Heart left ventricle (tissue), 16 donors: ENCODE data around the gene MYH4. TPM values are rescaled to one million over a fixed set of nuclear protein-coding genes. Genes with fewer than 3 reads are reported as not detected.

Experiments
- ATAC-seq, 4 donors: fragments of 200-7000 bp; cut with Tn5 transposase; one replicate each; pipeline ENCODE4 v1.9.1; 2020 to 2022; ENCODE audit warnings: moderate library complexity in 4 of 4, mild to moderate bottlenecking in 3 of 4, moderate number of reproducible peaks in 1 of 4
- DNase-seq, 5 donors: peaks; one replicate each; pipeline ENCODE4 v3.0.0-alpha.2; 2020
- H3K27ac ChIP-seq, 12 donors: fragments of 200-600 bp; sonication (generic) in 4 of 12; one replicate each; pipeline versions ENCODE4 v1.5.0 to v1.8.0; 2016 to 2022; ENCODE audit warnings: mild to moderate bottlenecking in 2 of 12
- H3K27me3 ChIP-seq, 9 donors: fragments of 200-600 bp; sonication (generic) in 2 of 9; one replicate each; pipeline versions ENCODE4 v1.5.1 to v1.8.0; 2016 to 2022; ENCODE audit warnings: mild to moderate bottlenecking in 3 of 9
- H3K36me3 ChIP-seq, 9 donors: fragments of 200-600 bp; sonication (generic) in 2 of 9; one replicate each; pipeline versions ENCODE4 v1.5.0 to v1.8.0; 2018 to 2022; ENCODE audit warnings: mild to moderate bottlenecking in 2 of 9
- H3K4me1 ChIP-seq, 12 donors: fragments of 200-600 bp; sonication (generic) in 4 of 12; one replicate each; pipeline versions ENCODE4 v1.5.0 to v1.8.0; 2016 to 2022; ENCODE audit warnings: mild to moderate bottlenecking in 3 of 12
- H3K4me3 ChIP-seq, 12 donors: fragments of 200-600 bp; sonication (generic) in 4 of 12; one replicate each; pipeline versions ENCODE4 v1.5.0 to v1.8.0; 2017 to 2022; ENCODE audit warnings: mild to moderate bottlenecking in 9 of 12, moderate library complexity in 4 of 12
- H3K9me3 ChIP-seq, 12 donors: fragments of 200-600 bp; sonication (generic) in 4 of 12; one replicate each; pipeline versions ENCODE4 v1.5.0 to v1.8.0; 2016 to 2022; ENCODE audit warnings: mild to moderate bottlenecking in 1 of 12
- CTCF ChIP-seq, 12 donors: fragments of 200-600 bp; sonication (generic) in 4 of 12; IDR thresholded peaks; one replicate each; pipeline versions ENCODE4 v1.5.0 to v1.8.0; 2018 to 2022; ENCODE audit warnings: antibody characterized with exemption in 12 of 12, mild to moderate bottlenecking in 5 of 12
- POLR2A ChIP-seq, 2 donors: fragments of 450-650 bp; IDR thresholded peaks; one replicate each; pipeline ENCODE4 v1.6.1; 2017; ENCODE audit warnings: antibody characterized with exemption in 2 of 2, mild to moderate bottlenecking in 2 of 2, moderate library complexity in 2 of 2
- WGBS, 4 donors: extraction: QIAGEN DNeasy Blood & Tissue Kit in 2 of 4; methylation state at CpG; one replicate each; pipeline versions ENCODE4 v1.1.5 to v1.1.7; 2013 to 2018; 5-methylcytosine and 5-hydroxymethylcytosine counted together
- intact Hi-C, 10 donors: fragments of 100-400 bp; cut with DNase I; formaldehyde crosslinking; loops; one replicate each; pipeline versions ENCODE4 v1.11.1 to v1.14.2; 2022
- polyA plus RNA-seq, 2 donors: library from polyadenylated mRNA; stranded (reverse); fragments of 200-250 nt; gene quantifications; one replicate each; pipeline ENCODE4 v1.2.3, GENCODE V29; 2013
- total RNA-seq, 9 donors: library from RNA; depleted of rRNA in 2 of 9; stranded (reverse); fragments of >200 nt in 2 of 9; fragmentation: NEBNext Ultra II Directional in 3 of 9; extraction: Animal tissue kit (Norgen Biotek cat#: 25700) in 3 of 9; gene quantifications; one replicate each; pipeline versions ENCODE4 v1.1.0 to v1.2.4, GENCODE V29; 2016 to 2023
- donor health status: ischemic (EF 13 %, LVEDD 7.1; RV severe dilation, severe dysfunction).
- donor health status: healthy with polysubstance abuse.
- donor health status: DM: no; HTN: yes; CAD: no.
- donor health status: DM: no; HTN: no; CAD: no.
- donor health status: ischemic (EF 25% LVEDD 6.9; RV normal size, moderate dysfunction).
- donor health status: ischemic (EF 25% LVEDD 5.7; RV mildly dilated, moderate dysfunction).
- donor health status: healthy.
- donor health status: DM: yes; HTN: yes; CAD: no.
- donor health status: ischemic (EF 35%, LVEDD 5.7; RV mildly dilated, moderate dysfunction).
- donor health status: nonischemic (EF 11% LVEDD 7.7; RV severe dilation, severe dysfunction).
- donor health status: DM: yes; HTN: yes; CAD: no.
- donor health status: PGD.
- donor health status: ischemic (EF 29% LVEDD 5.4; RV normal size, mild dysfunction).
- donor health status: nonischemic (EF 23%, LVEDD 6.1; RV moderate dilation, normal function).

MYH4 gene
- total and polyA plus RNA-seq, 11 donors = not detected

- no peaks in the 10 kb centered on the region for H3K27me3 ChIP-seq
Measured at GRCh38 chr17:10492004-10492403, 22.6 kb upstream of the MYH4 start.

GRCh38 chr17:10482252-10482651 is 12.9 kb upstream of the MYH4 start:
- Histone ChIP-seq H3K9me3 (peaks cover 0 to 50% (median 22%) of the 10 kb centered on the region in 12 donors), H3K4me1 (no peaks in the 10 kb centered on the region), H3K27me3 (no peaks in the 10 kb centered on the region), H3K4me3 (no peak overlapping the region), H3K36me3 (no peaks in the 10 kb centered on the region), H3K27ac (no peak overlapping the region)
- ATAC-seq = no peak
- TF ChIP-seq POLR2A (IDR thresholded peaks at IDR 0.05) = no peak
- no peak for TF ChIP-seq CTCF (IDR thresholded peaks at IDR 0.05)
- no peak for DNase-seq
- 56 to 72% (median 66%) methylated on average over 1 of the region's 1 CpG for WGBS, 4 donors
- intact Hi-C loops = loop anchor here in 1 of 10 donors (10.0 kb wide), 1 partner anchor 63 kb away; the partner anchor contains the start of gene MYH2

More at GRCh38 chr17:10492004-10492403, 22.6 kb upstream of the MYH4 start:
- intact Hi-C loops = loop anchor here in 1 of 10 donors (10.0 kb wide), 1 partner anchor 57 kb away; no protein-coding TSS in a partner anchor
- no peaks in the 10 kb centered on the region for H3K4me1 ChIP-seq
- no peak for TF ChIP-seq POLR2A (IDR thresholded peaks at IDR 0.05)
- TF ChIP-seq CTCF (IDR thresholded peaks at IDR 0.05) = no peak
- no peak for ATAC-seq
- 89 to 97% (median 95%) methylated on average over 2 of the region's 2 CpGs for WGBS, 4 donors
- no peaks in the 10 kb centered on the region for H3K36me3 ChIP-seq
- no peak overlapping the region for H3K4me3 ChIP-seq
- no peak overlapping the region for H3K27ac ChIP-seq
- DNase-seq = no peak
- H3K9me3 ChIP-seq = peaks cover 0 to 46% (median 24%) of the 10 kb centered on the region in 12 donors

- intact Hi-C loops = no loop called here
- Histone ChIP-seq H3K36me3 (no peaks in the 10 kb centered on the region), H3K27ac (no peak overlapping the region), H3K27me3 (no peaks in the 10 kb centered on the region), H3K4me1 (no peaks in the 10 kb centered on the region), H3K4me3 (no peak overlapping the region), H3K9me3 (peaks cover 0 to 14% (median 0%) of the 10 kb centered on the region in 12 donors)
- ATAC-seq = no peak
- 20 to 30% (median 23%) methylated on average over 1 of the region's 1 CpG for WGBS, 4 donors
- TF ChIP-seq POLR2A (IDR thresholded peaks at IDR 0.05) (no peak), CTCF (IDR thresholded peaks at IDR 0.05) (no peak)
- DNase-seq = no peak
Measured at GRCh38 chr17:10477701-10478100, 8.3 kb upstream of the MYH4 start.

GRCh38 chr17:10474536-10474935 is 5.2 kb upstream of the MYH4 start:
- TF ChIP-seq POLR2A (IDR thresholded peaks at IDR 0.05) = no peak
- TF ChIP-seq CTCF (IDR thresholded peaks at IDR 0.05) = no peak
- intact Hi-C loops = no loop called here
- ATAC-seq (no peak), DNase-seq (no peak)
- Histone ChIP-seq H3K36me3 (no peaks in the 10 kb centered on the region), H3K4me3 (no peak overlapping the region), H3K4me1 (no peaks in the 10 kb centered on the region), H3K27ac (no peak overlapping the region), H3K9me3 (no peaks in the 10 kb centered on the region), H3K27me3 (no peaks in the 10 kb centered on the region)
- WGBS, 4 donors = 79 to 85% (median 82%) methylated on average over 4 of the region's 4 CpGs
